ENCODE measurements around the gene ZNF556.
"Not testable (repeated sequence)": the region's sequence is repeated elsewhere in the genome, so short reads cannot be mapped to it uniquely, and the experiment has no call there.

ZNF556 gene

DNA sequence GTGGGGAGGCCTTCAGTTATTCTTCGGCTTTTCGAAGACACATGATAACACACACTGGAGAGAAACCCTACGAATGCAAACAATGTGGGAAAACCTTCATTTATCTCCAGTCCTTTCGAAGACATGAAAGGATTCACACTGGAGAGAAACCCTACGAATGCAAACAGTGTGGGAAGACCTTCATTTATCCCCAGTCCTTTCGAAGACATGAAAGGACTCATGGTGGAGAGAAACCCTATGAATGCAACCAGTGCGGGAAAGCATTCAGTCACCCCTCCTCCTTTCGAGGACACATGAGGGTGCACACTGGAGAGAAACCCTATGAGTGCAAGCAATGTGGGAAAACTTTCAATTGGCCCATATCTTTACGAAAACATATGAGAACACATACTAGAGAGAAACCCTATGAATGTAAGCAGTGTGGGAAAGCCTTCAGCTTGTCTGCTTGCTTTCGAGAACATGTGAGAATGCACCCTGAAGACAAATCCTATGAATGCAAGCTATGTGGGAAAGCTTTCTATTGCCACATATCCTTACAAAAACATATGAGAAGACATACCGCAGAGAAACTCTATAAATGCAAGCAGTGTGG lies 14.0 kb upstream of the ZNF556 start:
- DNase-seq (ENCODE audit: low spot score): no peak

DNA sequence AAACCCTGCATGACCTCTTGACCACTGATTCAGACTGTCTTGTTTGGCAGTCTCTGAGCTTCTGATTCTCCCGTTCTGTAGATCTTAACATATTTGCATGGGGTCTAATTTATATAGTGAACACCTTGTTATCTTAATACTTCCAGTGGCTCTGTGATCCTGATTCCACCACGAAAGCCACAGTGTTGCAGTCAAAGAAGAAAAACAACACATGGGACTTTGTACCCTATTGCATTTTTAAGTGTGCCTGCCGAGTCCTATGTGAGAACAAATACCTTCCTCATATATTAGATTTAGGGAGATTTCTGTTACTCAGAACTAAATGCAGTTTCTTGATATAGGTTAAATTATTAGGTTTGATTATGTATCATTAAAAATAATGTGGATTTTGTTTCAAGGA lies 12.3 kb upstream of the ZNF556 start:
- no peak for DNase-seq (ENCODE audit: low spot score)

DNA sequence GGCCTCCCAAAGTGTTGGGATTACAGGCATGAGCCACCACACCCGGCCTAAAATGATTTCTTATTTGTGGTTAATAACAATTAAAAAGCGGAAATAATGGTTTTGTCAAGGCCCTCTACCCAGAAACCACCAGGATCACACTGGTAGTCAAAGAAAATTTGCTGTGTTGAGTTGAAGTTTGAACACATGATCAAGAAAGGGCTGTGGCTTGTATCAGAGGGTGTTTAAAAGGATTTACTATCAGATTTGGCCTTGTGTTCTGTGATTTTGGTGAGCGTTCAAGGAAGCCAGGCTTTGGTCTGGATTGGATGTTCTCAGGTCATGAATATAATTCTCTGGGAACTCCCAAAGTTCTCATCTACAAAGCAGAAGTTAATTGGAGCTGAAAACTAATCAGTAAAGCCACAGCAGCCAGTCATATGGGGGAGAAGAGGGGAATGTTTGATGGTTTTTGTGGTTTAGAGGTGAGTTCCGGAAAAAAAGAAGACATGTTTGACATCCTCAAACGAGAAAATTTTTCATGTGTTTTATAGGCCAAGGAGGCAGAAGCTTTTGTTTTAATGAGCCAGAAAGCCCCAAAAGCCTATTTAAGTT lies 10.6 kb upstream of the ZNF556 start:
- no peak for DNase-seq (ENCODE audit: low spot score)

DNA sequence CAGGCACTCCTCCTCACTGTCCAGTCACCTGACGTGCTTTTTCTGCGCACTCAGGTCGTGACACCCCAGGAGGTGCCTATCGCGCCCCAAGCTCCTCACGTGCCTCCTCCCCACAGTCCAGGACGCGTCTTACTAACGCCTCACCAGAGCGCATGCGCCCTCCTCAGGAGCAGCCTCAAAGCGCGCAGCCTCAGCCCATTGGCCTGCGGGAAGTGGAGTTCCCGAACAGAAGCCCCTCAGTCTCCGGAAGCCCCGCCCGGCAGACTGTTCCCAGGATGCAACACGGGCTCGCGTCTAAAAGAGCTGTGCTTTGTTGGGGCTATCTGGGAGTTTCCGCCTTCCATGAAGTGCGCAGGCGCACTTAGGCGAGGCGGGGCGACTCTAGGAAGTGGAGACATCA lies 8.3 kb upstream of the ZNF556 start:
- DNase-seq (ENCODE audit: low spot score): no peak

DNA sequence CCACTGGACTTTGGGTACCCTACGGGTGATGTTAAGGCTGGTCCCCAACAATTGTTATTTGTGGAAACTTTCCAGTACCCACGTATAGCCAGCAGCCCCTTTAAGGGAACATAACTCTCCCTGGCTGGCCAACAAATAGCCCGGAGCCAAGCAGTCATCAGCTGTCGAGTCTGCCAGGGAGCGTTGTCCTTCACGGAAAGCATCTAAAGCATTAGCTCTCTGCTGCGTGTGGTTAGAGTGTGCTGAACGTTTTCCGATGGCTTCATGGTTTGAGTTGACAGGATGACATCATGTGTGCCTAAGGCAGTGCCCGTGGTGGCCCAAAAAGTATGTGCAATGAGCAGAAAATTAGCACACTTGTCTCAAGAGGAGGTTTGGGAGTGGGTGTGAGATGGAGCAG lies 3.3 kb upstream of the ZNF556 start:
- DNase-seq (ENCODE audit: low spot score): no peak

DNA sequence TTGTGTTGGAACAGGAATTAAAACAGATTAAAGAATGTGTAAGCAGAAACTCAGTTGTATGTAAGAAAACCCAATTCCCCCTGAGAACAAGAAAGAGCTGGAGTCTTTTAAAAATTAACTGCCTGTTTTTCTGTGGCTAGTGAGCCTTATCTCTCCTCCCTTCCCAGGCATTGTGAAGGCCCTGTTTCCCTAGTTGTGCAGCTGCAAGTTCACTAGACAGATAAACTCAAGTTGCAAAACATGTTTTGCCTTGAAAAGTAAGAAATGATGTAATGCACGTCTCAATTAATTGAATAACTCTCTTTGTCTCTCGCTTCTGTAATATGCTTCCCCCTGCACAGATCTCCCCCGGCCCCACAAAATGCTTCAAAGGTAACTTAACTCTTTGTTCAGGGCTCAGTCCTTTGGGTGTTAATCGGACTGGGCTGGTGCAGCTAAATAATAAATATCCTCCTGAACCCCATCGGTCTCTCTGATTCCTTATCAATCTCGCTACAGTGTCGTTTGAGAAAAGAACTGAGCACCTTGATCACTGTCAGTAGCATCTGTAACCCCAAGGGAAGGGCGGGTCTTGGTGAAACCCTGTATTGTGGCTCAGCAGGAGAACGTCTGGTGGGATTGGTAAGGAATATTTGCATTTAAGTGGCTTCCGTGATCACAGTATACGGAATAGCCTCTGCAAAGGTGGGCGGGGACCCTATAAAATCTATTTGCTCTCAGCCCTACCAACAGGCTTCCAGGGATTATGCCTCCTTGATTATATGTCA lies 1.6 kb upstream of the ZNF556 start:
- DNase-seq (ENCODE audit: low spot score): no peak

DNA sequence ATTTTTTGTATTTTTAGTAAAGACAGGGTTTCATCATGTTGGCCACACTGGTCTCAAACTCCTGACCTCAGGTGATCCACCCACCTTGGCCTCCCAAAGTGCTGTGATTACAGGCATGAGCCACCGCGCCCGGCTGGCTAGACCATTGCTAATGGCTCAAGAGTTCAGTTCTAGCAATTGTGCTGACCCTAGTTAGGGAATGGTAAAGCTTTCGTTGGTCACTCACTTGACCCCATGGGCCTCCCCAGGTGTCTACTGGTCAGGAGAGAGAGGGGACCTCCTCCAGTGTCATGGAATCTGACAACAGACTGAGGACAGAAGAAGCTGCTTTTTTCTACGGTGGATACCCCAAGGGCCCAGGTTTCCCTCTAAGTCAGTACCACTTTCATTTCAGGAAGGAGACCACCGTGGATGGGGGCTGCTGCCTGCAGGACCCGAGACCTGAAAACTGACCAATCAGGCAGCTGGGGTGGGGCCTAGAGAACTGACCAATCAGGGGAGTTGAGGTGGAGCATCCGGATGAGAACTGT lies 575 bp upstream of the ZNF556 start:
- no peak for DNase-seq (ENCODE audit: low spot score)

DNA sequence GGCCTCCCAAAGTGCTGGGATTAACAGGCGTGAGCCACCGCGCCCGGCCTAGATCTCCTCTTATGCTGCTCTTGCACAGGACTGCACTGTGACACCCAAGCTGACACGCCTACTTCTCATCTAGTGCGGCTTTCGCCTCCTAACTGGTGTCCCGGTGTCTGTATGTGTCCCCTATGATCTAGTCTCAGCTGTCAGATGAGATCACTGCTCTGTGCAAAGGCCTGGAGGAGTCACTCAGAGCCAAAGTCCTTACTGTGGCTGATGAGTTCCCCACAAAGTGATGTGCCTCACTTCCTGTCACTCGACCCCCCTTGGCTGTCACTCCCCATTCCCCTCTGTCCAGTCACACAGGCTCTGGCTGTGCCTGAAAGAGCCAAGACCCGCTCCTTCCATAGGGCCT lies 2.5 kb downstream of the ZNF556 start:
- peak; percentile 70 for DNase-seq (ENCODE audit: low spot score)

DNA sequence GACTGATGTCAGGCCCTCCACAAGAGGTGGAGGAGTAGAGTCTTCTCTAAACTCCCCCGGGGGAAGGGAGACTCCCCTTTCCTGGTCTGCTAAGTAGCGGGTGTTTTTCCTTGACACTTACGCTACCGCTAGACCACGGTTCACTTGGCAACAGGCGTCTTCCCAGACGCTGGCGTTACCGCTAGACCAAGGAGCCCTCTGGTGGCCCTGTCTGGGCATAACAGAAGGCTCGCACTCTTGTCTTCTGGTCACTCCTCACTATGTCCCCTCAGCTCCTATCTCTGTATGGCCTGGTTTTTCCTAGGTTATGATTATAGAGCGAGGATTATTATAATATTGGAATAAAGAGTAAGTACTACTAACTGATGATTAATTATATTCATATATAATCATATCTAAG lies 5.0 kb downstream of the ZNF556 start:
- DNase-seq (ENCODE audit: low spot score): not testable (repeated sequence)

DNA sequence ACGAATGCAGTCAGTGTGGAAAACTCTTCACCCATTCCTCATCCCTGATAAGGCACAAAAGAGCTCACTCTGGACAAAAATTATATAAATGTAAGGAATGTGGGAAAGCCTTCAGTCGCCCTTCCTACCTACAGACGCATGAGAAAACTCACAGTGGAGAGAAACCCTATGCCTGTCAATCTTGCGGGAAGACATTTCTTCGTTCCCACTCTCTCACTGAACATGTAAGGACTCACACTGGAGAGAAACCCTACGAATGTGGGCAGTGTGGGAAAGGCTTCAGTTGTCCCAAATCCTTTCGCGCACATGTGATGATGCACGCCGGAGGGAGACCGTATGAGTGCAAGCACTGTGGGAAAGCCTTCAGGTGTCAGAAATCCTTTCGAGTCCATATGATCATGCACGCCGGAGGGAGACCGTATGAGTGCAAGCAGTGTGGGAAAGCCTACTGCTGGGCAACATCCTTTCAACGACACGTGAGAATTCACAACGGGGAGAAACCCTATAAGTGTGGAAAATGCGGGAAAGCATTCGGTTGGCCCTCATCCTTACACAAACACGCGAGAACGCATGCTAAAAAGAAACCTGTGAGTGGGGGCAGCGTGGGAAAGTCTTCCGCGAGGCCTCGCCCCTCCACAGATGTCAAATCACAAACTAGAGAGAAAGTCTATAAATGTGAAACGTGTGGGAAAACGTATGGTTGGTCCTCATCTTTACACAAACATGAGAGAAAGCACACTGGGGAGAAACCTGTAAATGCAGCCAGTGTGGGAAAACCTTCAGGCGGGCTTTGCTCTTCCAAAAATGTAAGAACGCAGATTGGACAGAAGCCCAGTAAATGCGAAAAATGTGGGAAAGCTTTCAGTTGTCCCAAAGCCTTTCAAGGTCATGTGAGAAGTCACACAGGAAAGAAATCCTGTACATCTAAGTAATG lies 10.5 kb downstream of the ZNF556 start:
- DNase-seq (ENCODE audit: low spot score): no peak

DNA sequence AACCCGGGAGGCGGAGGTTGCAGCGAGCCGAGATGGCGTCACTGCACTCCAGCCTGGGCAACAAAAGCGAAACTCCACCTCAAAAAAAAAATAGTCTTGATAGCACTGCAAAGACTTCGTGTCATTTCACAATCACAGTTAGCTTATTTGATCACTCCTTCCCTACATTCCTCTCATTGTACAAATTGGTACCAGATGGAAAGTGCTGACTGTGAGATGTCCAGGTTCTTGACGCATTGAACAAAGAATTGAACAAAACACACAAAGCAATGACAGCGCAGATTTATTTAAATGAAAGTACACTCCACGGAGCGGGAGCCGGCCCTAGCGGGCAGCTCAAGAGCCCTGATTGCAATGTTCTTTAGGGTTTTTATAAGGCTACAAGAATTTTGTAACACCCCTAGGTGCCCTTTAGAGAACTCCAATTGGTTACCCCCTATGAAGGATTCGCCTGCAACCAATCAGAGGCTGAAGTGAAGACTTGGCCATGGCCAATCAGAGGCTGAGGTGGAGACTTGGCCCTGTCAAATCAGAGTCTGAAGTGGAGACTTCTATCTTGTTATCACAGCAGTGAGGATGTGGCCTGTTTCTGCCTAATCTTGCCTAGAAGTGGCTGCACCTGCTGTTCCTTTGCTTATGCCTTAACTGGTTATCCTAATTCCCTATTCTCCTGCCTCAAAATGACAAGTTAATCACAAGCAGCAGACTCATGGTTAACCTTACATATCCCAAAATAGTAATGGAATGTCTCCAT lies 16.7 kb downstream of the ZNF556 start:
- DNase-seq (ENCODE audit: low spot score): peak; percentile 49

DNA sequence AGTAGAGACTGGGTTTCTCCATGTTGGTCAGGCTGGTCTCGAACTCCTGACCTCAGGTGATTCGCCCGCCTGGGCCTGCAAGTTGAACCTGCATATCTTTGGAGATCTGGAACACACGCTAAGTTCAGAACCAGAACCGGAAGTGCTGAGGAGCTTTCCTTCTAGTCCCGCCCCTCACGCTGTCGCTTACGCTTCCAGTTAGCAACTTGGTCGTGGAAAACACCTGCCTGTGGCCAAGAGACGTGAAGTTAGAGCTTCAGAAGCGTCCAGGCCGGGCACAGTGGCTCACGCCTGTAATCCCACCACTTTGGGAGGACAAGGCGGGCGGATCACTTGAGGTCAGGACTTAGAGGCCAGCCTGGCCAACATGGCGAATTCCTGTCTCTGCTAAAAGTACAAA lies 18.6 kb downstream of the ZNF556 start:
- DNase-seq (ENCODE audit: low spot score): no peak

DNA sequence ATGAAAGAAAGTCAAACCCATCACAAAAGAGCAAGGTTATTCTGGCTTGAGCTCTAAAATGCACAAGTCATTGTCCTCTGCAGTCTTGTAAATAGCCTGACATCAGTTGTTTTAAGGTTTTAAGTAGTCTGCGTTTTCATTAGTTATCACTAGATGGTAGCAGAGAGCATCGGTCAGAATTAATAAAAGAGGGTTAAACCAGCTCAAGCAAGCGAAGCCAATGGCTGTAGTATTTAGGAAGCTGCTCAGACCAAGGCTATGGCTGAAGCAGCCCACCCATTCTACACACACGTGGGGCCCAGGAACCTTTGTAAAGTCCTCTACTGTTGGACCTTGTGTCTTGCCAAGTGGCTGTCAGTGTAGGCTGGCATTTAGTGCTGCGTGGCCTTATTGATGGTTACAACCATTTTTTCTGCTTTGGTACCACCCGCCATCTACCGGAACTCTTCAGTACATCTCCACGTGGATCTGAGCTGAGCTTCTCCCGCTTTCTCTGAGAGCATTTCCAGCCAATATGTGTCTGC lies 20.3 kb downstream of the ZNF556 start:
- peak; percentile 80 for DNase-seq (ENCODE audit: low spot score)

DNA sequence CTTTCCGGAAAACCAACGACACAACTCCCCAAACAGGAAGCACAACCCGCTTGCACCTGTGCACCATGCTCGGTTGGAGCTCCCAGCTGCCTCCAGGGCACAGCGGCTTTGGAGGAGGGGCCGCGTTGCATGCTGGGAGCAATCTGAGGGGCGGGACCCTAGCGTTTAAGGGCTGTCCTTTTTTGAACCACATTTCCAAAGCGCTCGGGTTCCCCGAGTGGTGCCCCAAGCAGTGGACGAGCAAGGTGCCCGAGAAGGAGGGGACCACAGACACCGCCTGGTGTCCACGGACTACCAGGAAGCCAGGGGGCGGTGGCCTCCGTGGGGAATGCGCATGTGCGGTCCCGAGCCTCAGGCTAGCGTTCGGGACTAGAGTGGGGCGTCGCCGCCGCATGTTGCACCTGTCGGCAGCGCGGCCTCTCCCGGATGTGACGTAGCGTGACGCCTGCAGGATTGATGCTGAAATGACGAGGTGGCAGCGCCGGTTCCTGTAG lies 21.6 kb downstream of the ZNF556 start:
- DNase-seq (ENCODE audit: low spot score): no peak

DNA sequence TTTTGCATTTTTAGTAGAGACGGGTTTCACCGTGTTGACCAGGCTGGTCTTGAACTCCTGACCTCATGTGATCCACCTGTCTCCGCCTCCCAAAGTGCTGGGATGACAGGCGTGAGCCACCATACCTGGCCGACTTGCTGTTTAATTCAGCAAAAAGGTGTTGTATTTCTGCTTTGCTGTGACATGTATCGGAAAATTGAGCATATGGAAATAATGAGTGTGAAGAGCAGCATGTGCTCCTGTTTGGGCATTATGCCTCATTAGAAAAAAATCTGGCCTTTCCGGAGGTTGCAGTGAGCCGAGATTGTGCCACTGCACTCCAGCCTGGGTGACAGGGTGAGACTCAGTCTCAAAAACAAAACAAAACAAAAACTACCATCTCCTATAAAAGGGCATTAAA lies 23.4 kb downstream of the ZNF556 start:
- DNase-seq (ENCODE audit: low spot score): not testable (repeated sequence)

DNA sequence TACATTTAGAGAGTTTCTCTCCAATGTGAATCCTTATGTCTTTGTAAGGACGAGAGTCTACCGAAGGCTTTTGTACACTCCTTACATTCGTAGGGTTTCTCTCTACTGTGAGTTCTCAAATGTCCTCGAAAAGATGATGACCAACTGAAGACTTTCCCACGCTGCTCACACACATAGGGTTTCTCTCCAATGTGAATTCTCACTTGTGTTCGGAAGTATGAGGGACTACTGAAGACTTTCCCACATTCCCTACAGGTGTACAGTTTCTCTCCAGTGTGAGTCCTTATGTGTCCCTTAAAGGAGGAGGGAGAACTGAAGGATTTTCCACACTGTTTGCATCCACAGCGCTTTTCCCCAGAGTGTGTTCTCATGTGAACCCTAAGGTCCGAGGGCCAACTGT lies 29.6 kb downstream of the ZNF556 start:
- DNase-seq (ENCODE audit: low spot score): no peak

DNA sequence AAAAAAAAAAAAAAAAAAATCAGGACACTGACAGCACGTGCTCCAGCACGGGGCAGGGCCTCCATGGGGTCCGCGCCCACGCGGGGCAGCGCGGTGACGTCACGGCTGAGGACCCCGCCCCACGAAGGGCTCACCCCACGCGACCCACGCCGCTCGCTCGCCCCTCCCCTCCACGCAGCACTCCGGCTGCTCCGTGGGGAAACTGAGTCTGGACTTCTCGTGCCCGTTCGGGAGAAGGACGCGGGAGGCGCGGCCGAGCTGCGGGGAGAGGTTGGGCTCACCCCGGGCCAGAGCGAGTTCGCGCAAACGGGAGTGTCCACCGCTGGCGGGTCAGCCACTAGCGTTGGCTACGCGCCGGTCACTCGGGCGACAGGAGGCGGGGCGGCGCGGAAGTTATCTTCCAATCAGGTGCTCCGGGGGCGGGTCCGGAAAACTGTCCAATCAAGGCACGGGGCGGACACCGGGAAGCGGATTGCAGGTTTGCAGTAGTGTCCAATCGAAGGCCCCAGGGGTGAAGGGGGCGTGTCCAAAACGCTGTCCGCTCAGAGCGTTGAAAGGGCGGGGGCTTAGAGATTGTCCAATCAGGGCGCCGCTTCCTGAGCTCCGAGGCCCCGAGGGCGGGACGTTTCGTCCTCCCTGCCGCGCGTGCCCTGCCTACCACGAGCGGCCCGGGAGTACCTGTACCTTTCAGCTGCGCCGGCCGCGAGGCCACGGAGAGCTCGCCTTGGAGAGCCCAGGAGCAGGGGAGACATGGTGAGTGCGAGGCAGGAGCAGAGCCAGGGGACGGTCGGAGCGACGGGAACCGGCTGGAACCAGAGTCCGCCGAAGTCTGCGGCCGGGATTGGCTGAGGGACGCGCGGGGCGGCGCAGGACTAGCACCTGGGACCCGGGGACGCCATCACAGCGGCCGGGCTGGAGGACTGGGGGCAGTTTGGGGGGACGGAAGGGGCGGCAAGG lies 33.4 kb downstream of the ZNF556 start, which contains the start of gene ZNF57:
ZNF57 (plus strand) TSS at position 633 of the 957 bp plus-strand sequence; CDS start at position 751, 118 bp downstream.
- DNase-seq (ENCODE audit: low spot score): peak; percentile 99

DNA sequence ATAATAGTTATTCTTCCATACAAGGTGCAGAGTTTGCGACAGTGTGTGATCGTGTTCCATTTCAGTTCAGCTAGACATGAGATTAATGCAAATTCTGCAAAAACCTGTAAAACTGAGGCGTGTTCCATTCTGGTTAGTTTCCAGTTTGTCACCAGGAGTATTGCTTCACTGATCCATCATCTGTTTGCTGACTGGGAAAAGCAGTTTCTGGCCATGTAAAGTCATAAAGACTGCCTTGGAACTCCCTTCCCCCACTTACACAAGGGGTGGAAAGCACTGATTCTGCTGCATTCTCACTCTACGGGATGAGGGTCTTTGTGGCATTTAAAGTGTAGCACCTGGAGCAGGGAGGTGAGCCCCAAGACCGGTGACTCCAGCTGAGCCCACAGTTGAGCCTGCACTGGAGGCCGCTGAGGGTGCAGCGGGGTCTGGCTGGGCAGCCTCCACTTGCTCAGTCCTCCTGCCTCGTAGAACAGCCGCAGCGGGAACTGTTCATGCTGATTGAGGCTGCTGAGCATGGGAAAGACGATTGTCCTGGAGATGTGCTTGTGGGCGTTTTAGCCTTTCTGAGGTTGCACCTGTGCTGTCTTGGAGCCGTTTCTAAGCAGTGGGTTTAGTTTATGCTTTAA lies 35.6 kb downstream of the ZNF556 start:
- no peak for DNase-seq (ENCODE audit: low spot score)

DNA sequence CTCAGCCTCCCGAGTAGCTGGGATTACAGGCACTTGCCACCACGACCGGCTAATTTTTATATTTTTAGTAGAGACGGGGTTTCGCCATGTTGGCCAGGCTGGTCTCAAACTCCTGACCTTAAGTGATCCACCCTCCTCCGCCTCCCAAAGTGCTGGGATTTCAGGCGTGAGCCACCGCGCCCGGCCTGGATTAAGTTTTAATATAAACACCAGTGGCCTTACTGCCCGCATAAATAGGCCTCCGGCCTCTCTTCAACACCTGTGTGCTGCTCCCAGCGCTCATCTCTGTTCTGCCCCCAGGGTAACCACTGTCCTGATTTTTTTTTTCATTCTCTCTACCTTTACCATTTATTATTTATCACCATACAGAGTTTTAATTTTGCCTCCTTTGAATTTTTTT lies 36.2 kb downstream of the ZNF556 start:
- DNase-seq (ENCODE audit: low spot score): not testable (repeated sequence)
